RWPE1 (cell line): ENCODE results near the gene PCDH15.

Experiments
- CTCF ChIA-PET: fragments of 350-600 bp; sonication (Branson Sonifier 250); formaldehyde crosslinking; extraction: SDS; loops from one replicate; lab custom pipeline; 2021; lab: Yijun Ruan, JAX
- POLR2A ChIA-PET: fragments of 400-600 bp; formaldehyde crosslinking; extraction: SDS; loops from one replicate; lab custom pipeline; 2020; ENCODE audit warnings: antibody characterized with exemption; ENCODE audit not compliant: low non-redundant PET; lab: Yijun Ruan, JAX
- DNase-seq: peaks from one replicate; pipeline ENCODE4 v3.0.0; 2012; ENCODE audit warnings: low spot score
- H3K27ac ChIP-seq: fragments of 450-650 bp; 2 replicates; pipeline ENCODE4 v1.5.1; 2017
- CTCF ChIP-seq: fragments of 450-650 bp; conservative IDR thresholded peaks from 2 replicates; pipeline ENCODE4 v1.5.1; 2017; ENCODE audit warnings: low read depth, mild to moderate bottlenecking

Gene PCDH15

GRCh38 chr10:53980210-53980609, 820.8 kb downstream of the PCDH15 start:
- CTCF ChIA-PET, result no interaction called here
- no peak for DNase-seq
- H3K27ac ChIP-seq, result no peak overlapping the region
- POLR2A ChIA-PET, result no interaction called here
- TF ChIP-seq CTCF, result no peak

- no peak for TF ChIP-seq CTCF
- no peak for DNase-seq
- ChIA-PET POLR2A (no interaction called here), CTCF (interaction anchor here (0.7 kb wide), 1 partner anchor 52 kb away, joined by 3 read pairs; no protein-coding TSS in a partner anchor)
- no peak overlapping the region for H3K27ac ChIP-seq
Observed at GRCh38 chr10:53978301-53978700, 822.7 kb downstream of the PCDH15 start.

- H3K27ac ChIP-seq, result no peak overlapping the region
- POLR2A ChIA-PET, result no interaction called here
- TF ChIP-seq CTCF, result no peak
- no peak for DNase-seq
- CTCF ChIA-PET, result interaction anchor here (0.6 kb wide), 2 partner anchors 125 to 738 kb away, joined by 3 to 4 read pairs; no protein-coding TSS in a partner anchor
Observed at GRCh38 chr10:53977267-53977666, 823.8 kb downstream of the PCDH15 start.

- no peak overlapping the region for H3K27ac ChIP-seq
- CTCF ChIA-PET, result interaction anchor here (0.6 kb wide), 1 partner anchor 102 kb away, joined by 4 read pairs; no protein-coding TSS in a partner anchor
- POLR2A ChIA-PET, result no interaction called here
- no peak for TF ChIP-seq CTCF
- DNase-seq, result no peak
Observed at GRCh38 chr10:53957401-53957800, 843.6 kb downstream of the PCDH15 start.

- ChIA-PET POLR2A (no interaction called here), CTCF (no interaction called here)
- no peak overlapping the region for H3K27ac ChIP-seq
- TF ChIP-seq CTCF, result no peak
- DNase-seq, result no peak
Observed at GRCh38 chr10:53955091-53955490, 845.9 kb downstream of the PCDH15 start.

- CTCF ChIA-PET, result no interaction called here
- POLR2A ChIA-PET, result no interaction called here
- H3K27ac ChIP-seq, result no peak overlapping the region
- no peak for TF ChIP-seq CTCF
- DNase-seq, result no peak
Observed at GRCh38 chr10:53952698-53953630, 848.1 kb downstream of the PCDH15 start.
